ENCODE measurements around the gene ZNF318. TPM values are rescaled to one million over a fixed set of nuclear protein-coding genes. Genes with fewer than 3 reads are reported as not detected.
A peak's percentile ranks its signal among the peaks of the same experiment; 100 is the strongest.

Gene ZNF318
- total and polyA plus RNA-seq, 11 donors, result 7.3 to 15.7 (median 13.9) TPM

DNA sequence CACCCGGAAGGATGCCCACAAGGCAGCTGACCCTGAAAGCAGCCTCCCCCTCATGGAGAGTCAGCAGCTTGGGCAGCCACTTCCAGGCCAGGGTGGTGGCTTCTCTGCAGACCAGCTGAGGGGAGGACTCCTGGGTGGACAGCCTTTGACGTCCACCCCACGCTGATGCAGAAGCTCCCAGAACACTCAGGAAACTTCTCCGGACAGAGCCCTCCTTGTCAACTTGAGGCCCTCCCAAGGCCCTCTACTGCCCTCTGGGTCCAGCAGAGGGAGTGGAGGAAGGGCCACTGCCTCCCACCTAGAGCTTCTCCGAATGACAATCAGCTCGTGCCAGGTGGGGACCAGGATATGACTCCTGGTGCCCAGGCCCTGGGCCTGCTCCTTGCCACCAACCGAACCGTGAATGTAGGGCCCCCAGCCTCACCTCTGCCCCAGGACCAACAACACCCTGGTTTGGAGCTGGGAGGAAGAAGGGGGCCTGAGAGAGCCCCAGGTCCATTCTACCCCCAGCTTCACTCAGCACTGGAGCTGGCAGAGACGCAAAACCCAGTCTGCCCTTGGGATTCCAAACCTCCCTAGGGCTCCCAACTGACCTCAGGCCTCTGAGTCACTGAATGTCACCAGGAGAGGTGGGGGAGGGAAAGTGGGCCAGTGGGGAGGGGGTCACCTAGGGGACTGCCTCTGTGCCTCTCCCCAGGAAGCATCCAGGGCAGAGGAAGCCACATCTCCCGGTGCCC is 82.3 kb downstream of the ZNF318 start:
- DNase-seq, result peak in 2 of 5 donors; percentile 28 to 45
- intact Hi-C loops (cut with DNase I), result no loop called here
- ATAC-seq, result peak in 3 of 4 donors; percentile 15 to 41 (median 21)
- 40 to 66% (median 62%) methylated on average over 2 to 10 of the region's 10 CpGs for WGBS, 4 donors
- no peak overlapping the region for H3K4me3 ChIP-seq
- H3K36me3 ChIP-seq, result no peaks in the 10 kb centered on the region
- no peak overlapping the region for H3K27ac ChIP-seq
- TF ChIP-seq POLR2A (IDR thresholded peaks at IDR 0.05), result no peak
- TF ChIP-seq, protein P1, sequence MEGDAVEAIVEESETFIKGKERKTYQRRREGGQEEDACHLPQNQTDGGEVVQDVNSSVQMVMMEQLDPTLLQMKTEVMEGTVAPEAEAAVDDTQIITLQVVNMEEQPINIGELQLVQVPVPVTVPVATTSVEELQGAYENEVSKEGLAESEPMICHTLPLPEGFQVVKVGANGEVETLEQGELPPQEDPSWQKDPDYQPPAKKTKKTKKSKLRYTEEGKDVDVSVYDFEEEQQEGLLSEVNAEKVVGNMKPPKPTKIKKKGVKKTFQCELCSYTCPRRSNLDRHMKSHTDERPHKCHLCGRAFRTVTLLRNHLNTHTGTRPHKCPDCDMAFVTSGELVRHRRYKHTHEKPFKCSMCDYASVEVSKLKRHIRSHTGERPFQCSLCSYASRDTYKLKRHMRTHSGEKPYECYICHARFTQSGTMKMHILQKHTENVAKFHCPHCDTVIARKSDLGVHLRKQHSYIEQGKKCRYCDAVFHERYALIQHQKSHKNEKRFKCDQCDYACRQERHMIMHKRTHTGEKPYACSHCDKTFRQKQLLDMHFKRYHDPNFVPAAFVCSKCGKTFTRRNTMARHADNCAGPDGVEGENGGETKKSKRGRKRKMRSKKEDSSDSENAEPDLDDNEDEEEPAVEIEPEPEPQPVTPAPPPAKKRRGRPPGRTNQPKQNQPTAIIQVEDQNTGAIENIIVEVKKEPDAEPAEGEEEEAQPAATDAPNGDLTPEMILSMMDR (IDR thresholded peaks at IDR 0.05), result peak in 6 of 12 donors; percentile 14 to 40 (median 21)
- H3K27me3 ChIP-seq, result peaks cover 0 to 30% (median 2%) of the 10 kb centered on the region in 9 donors
- H3K9me3 ChIP-seq, result no peaks in the 10 kb centered on the region
- peaks cover 0 to 10% (median 0%) of the 10 kb centered on the region in 12 donors for H3K4me1 ChIP-seq

GRCh38 chr6:43286456-43286979 is 82.9 kb downstream of the ZNF318 start:
- peak in 2 of 5 donors; percentile 7 to 25 for DNase-seq
- ATAC-seq, result no peak
- WGBS, 4 donors, result 76 to 94% (median 91%) methylated on average over 5 to 6 of the region's 6 CpGs

More at GRCh38 chr6:43286456-43286979, 82.9 kb downstream of the ZNF318 start:
- TF ChIP-seq, protein P1 (IDR thresholded peaks at IDR 0.05), result no peak
- Histone ChIP-seq H3K4me1 (peaks cover 0 to 10% (median 0%) of the 10 kb centered on the region in 12 donors), H3K36me3 (no peaks in the 10 kb centered on the region), H3K27me3 (peaks cover 0 to 30% (median 2%) of the 10 kb centered on the region in 9 donors), H3K4me3 (no peak overlapping the region), H3K9me3 (no peaks in the 10 kb centered on the region), H3K27ac (no peak overlapping the region)
- intact Hi-C loops (cut with DNase I), result no loop called here

Other genes starting within 250 kb of the ZNF318 start
- 10 to 100 TPM; 49.8 to 94.4 (median 73.3) TPM for gene SRF, start 198.4 kb downstream of the ZNF318 start, total RNA-seq
- gene SRF, start 198.4 kb downstream of the ZNF318 start, polyA plus RNA-seq, result 10 to 100 TPM; 43.5 to 90.6 TPM
- 10 to 100 TPM in 8 of 9 donors, 1 to 10 TPM in 1; 6.5 to 22.3 (median 12.5) TPM for gene CUL9, start 187.5 kb downstream of the ZNF318 start, total RNA-seq
- 10 to 100 TPM in 1 of 2 donors, 1 to 10 TPM in 1; 7.5 to 17.0 TPM for gene CUL9, start 187.5 kb downstream of the ZNF318 start, polyA plus RNA-seq
- 10 to 100 TPM; 18.9 to 63.7 (median 25.7) TPM for gene DNPH1, start 140.2 kb downstream of the ZNF318 start, total RNA-seq
- 10 to 100 TPM; 37.9 to 45.5 TPM for gene DNPH1, start 140.2 kb downstream of the ZNF318 start, polyA plus RNA-seq
- gene TTBK1, start 126.2 kb downstream of the ZNF318 start, total RNA-seq, result under 1 TPM; 0.04 to 0.52 (median 0.29) TPM
- gene TTBK1, start 126.2 kb downstream of the ZNF318 start, polyA plus RNA-seq, result under 1 TPM; 0.07 to 0.23 TPM
- under 1 TPM in 4 of 9 donors, not detected in 5; 0.12 to 0.32 (median 0.14) TPM for gene SLC22A7, start 71.4 kb downstream of the ZNF318 start, total RNA-seq
- gene SLC22A7, start 71.4 kb downstream of the ZNF318 start, polyA plus RNA-seq, result under 1 TPM in 1 of 2 donors, not detected in 1; 0.23 TPM
- 10 to 100 TPM in 6 of 9 donors, 1 to 10 TPM in 3; 3.7 to 63.3 (median 20.9) TPM for gene CRIP3, start 60.8 kb downstream of the ZNF318 start, total RNA-seq
- gene CRIP3, start 60.8 kb downstream of the ZNF318 start, polyA plus RNA-seq, result 10 to 100 TPM in 1 of 2 donors, 1 to 10 TPM in 1; 3.6 to 66.7 TPM
- 10 to 100 TPM in 5 of 9 donors, 1 to 10 TPM in 4; 6.4 to 18.3 (median 10.3) TPM for gene ABCC10, start 57.9 kb upstream of the ZNF318 start, total RNA-seq
- 10 to 100 TPM in 1 of 2 donors, 1 to 10 TPM in 1; 7.3 to 19.6 TPM for gene ABCC10, start 57.9 kb upstream of the ZNF318 start, polyA plus RNA-seq
- 1 to 10 TPM in 8 of 9 donors, under 1 TPM in 1; 0.61 to 4.1 (median 2.6) TPM for gene DLK2, start 85.9 kb upstream of the ZNF318 start, total RNA-seq
- 1 to 10 TPM; 3.2 to 8.1 TPM for gene DLK2, start 85.9 kb upstream of the ZNF318 start, polyA plus RNA-seq
- gene TJAP1, start 107.9 kb upstream of the ZNF318 start, total RNA-seq, result 10 to 100 TPM; 16.9 to 34.5 (median 19.1) TPM
- gene TJAP1, start 107.9 kb upstream of the ZNF318 start, polyA plus RNA-seq, result 10 to 100 TPM; 16.5 TPM
- 1 to 10 TPM in 8 of 9 donors, under 1 TPM in 1; 0.50 to 5.1 (median 1.9) TPM for gene LRRC73, start 140.7 kb upstream of the ZNF318 start, total RNA-seq
- 1 to 10 TPM in 1 of 2 donors, under 1 TPM in 1; 0.53 to 1.9 TPM for gene LRRC73, start 140.7 kb upstream of the ZNF318 start, polyA plus RNA-seq
- gene YIPF3, start 147.3 kb upstream of the ZNF318 start, total RNA-seq, result 10 to 100 TPM; 63.4 to 90.3 (median 75.3) TPM
- 100 to 1,000 TPM in 1 of 2 donors, 10 to 100 TPM in 1; 64.5 to 132 TPM for gene YIPF3, start 147.3 kb upstream of the ZNF318 start, polyA plus RNA-seq
- 10 to 100 TPM in 8 of 9 donors, 1 to 10 TPM in 1; 9.5 to 20.6 (median 13.5) TPM for gene POLR1C, start 147.4 kb upstream of the ZNF318 start, total RNA-seq
- gene POLR1C, start 147.4 kb upstream of the ZNF318 start, polyA plus RNA-seq, result 10 to 100 TPM; 11.6 to 52.9 TPM
- 10 to 100 TPM; 11.8 to 22.4 (median 17.2) TPM for gene XPO5, start 206.4 kb upstream of the ZNF318 start, total RNA-seq
- gene XPO5, start 206.4 kb upstream of the ZNF318 start, polyA plus RNA-seq, result 10 to 100 TPM in 1 of 2 donors, 1 to 10 TPM in 1; 6.0 to 12.7 TPM
- 10 to 100 TPM in 5 of 9 donors, 1 to 10 TPM in 4; 5.5 to 12.2 (median 10.1) TPM for gene POLH, start 206.5 kb upstream of the ZNF318 start, total RNA-seq
- 1 to 10 TPM; 2.3 to 3.2 TPM for gene POLH, start 206.5 kb upstream of the ZNF318 start, polyA plus RNA-seq

Measured in heart left ventricle (tissue), 16 donors.